OCI-LY1 (cell line): Measurements from ENCODE around the gene TLCD2.

ENCODE experiments used
- H2AFZ ChIP-seq: fragments of 200-600 bp; sonication (generic), shearing (Covaris generic); 2 replicates; pipeline ENCODE4 v1.6.0; 2014; ENCODE audit warnings: antibody characterized with exemption, mild to moderate bottlenecking, low read length
- H3F3A ChIP-seq: fragments of 200-600 bp; sonication (generic), shearing (Covaris generic); 2 replicates; pipeline ENCODE4 v1.6.0; 2014; ENCODE audit warnings: mild to moderate bottlenecking, antibody characterized with exemption, low read length, moderate library complexity; ENCODE audit not compliant: insufficient read depth
- H3K27ac ChIP-seq: fragments of 200-600 bp; sonication (generic); 2 replicates; pipeline ENCODE4 v1.5.1; 2014; ENCODE audit warnings: low read length, mixed run types, mild to moderate bottlenecking, low read depth; ENCODE audit not compliant: poor library complexity, severe bottlenecking
- H3K27me3 ChIP-seq: fragments of 200-600 bp; sonication (generic); 2 replicates; pipeline ENCODE4 v1.6.0; 2014; ENCODE audit warnings: antibody characterized with exemption, mild to moderate bottlenecking, low read length, moderate library complexity; ENCODE audit not compliant: insufficient read depth
- H3K36me3 ChIP-seq: fragments of 200-600 bp; sonication (generic); 2 replicates; pipeline ENCODE4 v1.6.1; 2014; ENCODE audit warnings: mild to moderate bottlenecking, antibody characterized with exemption, low read length, moderate library complexity, mixed read lengths; ENCODE audit not compliant: insufficient read depth
- H3K4me1 ChIP-seq: fragments of 200-600 bp; sonication (generic); 2 replicates; pipeline ENCODE4 v1.5.1; 2014; ENCODE audit warnings: mild to moderate bottlenecking, low read length, moderate library complexity; ENCODE audit not compliant: insufficient read depth, severe bottlenecking
- H3K4me2 ChIP-seq: fragments of 200-600 bp; sonication (generic), shearing (Covaris generic); 2 replicates; pipeline ENCODE4 v1.6.1; 2014; ENCODE audit warnings: low read length
- H3K4me3 ChIP-seq: fragments of 200-600 bp; sonication (generic); 2 replicates; pipeline ENCODE4 v1.5.1; 2014; ENCODE audit warnings: low read length, low read depth, mild to moderate bottlenecking, mixed read lengths; ENCODE audit not compliant: poor library complexity, severe bottlenecking
- H3K79me2 ChIP-seq: fragments of 200-600 bp; shearing (Covaris generic); 2 replicates; pipeline ENCODE4 v1.6.1; 2016; ENCODE audit warnings: mixed run types, low read length, mixed read lengths; ENCODE audit not compliant: insufficient read depth
- H3K9ac ChIP-seq: fragments of 200-600 bp; sonication (generic), shearing (Covaris generic); 2 replicates; pipeline ENCODE4 v1.6.1; 2014; ENCODE audit warnings: mild to moderate bottlenecking, low read length, mixed read lengths
- H3K9me2 ChIP-seq: fragments of 200-600 bp; sonication (generic), shearing (Covaris generic); 2 replicates; pipeline ENCODE4 v1.6.1; 2014; ENCODE audit warnings: low read depth, mild to moderate bottlenecking, low read length, mixed read lengths
- H3K9me3 ChIP-seq: fragments of 200-600 bp; shearing (Covaris generic); 2 replicates; pipeline ENCODE4 v1.6.1; 2014; ENCODE audit warnings: low read length, mixed read lengths
- H4K20me1 ChIP-seq: fragments of 200-600 bp; sonication (generic), shearing (Covaris generic); 2 replicates; pipeline ENCODE4 v1.6.0; 2016; ENCODE audit warnings: mild to moderate bottlenecking, low read length; ENCODE audit not compliant: insufficient read depth
- EZH2 ChIP-seq: fragments of 200-600 bp; sonication (generic), shearing (Covaris generic); IDR thresholded peaks from 2 replicates; pipeline ENCODE4 v1.8.0; 2017; ENCODE audit warnings: borderline replicate concordance, mixed run types, mild to moderate bottlenecking, antibody characterized with exemption, low read length, moderate library complexity, mixed read lengths
- TF ChIP-seq, protein P1 (sequence below): fragments of 200-600 bp; sonication (generic), shearing (Covaris generic); IDR thresholded peaks from 2 replicates; pipeline ENCODE4 v1.5.1; 2017; ENCODE audit warnings: mild to moderate bottlenecking, antibody characterized with exemption, low read length, moderate library complexity, mixed read lengths

TLCD2 gene

DNA sequence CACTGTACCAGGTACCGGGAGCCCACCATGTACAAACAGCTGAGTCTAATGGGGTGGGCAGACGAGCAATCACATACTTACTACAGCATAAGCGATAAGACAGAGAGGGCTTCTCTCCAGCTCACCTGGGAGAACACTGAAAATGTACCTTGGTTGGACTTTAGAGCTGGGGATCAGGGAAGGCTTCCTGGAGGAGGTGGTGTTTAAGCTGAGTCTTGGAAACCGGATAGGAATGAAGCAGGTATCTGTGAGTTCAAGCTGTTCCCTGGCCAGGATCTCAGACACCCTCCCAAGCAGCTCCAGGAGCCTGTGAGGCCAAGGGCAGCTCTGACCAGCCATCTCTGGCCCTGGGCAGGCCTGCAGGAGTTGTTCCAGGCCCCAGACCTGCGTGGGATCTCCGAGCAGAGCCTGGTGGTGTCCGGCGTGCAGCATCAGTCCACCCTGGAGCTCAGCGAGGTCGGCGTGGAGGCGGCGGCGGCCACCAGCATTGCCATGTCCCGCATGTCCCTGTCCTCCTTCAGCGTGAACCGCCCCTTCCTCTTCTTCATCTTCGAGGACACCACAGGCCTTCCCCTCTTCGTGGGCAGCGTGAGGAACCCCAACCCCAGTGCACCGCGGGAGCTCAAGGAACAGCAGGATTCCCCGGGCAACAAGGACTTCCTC lies 43.7 kb upstream of the TLCD2 start:
- H3K27ac ChIP-seq: no peak overlapping the region
- no peak overlapping the region for H3K4me2 ChIP-seq
- no peaks in the 10 kb centered on the region for H3K9me3 ChIP-seq
- TF ChIP-seq EZH2: no peak
- TF ChIP-seq, protein P1, sequence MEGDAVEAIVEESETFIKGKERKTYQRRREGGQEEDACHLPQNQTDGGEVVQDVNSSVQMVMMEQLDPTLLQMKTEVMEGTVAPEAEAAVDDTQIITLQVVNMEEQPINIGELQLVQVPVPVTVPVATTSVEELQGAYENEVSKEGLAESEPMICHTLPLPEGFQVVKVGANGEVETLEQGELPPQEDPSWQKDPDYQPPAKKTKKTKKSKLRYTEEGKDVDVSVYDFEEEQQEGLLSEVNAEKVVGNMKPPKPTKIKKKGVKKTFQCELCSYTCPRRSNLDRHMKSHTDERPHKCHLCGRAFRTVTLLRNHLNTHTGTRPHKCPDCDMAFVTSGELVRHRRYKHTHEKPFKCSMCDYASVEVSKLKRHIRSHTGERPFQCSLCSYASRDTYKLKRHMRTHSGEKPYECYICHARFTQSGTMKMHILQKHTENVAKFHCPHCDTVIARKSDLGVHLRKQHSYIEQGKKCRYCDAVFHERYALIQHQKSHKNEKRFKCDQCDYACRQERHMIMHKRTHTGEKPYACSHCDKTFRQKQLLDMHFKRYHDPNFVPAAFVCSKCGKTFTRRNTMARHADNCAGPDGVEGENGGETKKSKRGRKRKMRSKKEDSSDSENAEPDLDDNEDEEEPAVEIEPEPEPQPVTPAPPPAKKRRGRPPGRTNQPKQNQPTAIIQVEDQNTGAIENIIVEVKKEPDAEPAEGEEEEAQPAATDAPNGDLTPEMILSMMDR: no peak
- H4K20me1 ChIP-seq: no peaks in the 10 kb centered on the region
- no peaks in the 10 kb centered on the region for H3F3A ChIP-seq
- no peaks in the 10 kb centered on the region for H3K36me3 ChIP-seq
- H3K9ac ChIP-seq: no peak overlapping the region
- H2AFZ ChIP-seq: no peak overlapping the region
- H3K4me3 ChIP-seq: no peak overlapping the region
- peaks cover 5% of the 10 kb centered on the region; the same call in 1 of the 2 replicates for H3K27me3 ChIP-seq
- no peaks in the 10 kb centered on the region for H3K79me2 ChIP-seq
- H3K9me2 ChIP-seq: no peaks in the 10 kb centered on the region
- H3K4me1 ChIP-seq: peaks cover 10% of the 10 kb centered on the region

DNA sequence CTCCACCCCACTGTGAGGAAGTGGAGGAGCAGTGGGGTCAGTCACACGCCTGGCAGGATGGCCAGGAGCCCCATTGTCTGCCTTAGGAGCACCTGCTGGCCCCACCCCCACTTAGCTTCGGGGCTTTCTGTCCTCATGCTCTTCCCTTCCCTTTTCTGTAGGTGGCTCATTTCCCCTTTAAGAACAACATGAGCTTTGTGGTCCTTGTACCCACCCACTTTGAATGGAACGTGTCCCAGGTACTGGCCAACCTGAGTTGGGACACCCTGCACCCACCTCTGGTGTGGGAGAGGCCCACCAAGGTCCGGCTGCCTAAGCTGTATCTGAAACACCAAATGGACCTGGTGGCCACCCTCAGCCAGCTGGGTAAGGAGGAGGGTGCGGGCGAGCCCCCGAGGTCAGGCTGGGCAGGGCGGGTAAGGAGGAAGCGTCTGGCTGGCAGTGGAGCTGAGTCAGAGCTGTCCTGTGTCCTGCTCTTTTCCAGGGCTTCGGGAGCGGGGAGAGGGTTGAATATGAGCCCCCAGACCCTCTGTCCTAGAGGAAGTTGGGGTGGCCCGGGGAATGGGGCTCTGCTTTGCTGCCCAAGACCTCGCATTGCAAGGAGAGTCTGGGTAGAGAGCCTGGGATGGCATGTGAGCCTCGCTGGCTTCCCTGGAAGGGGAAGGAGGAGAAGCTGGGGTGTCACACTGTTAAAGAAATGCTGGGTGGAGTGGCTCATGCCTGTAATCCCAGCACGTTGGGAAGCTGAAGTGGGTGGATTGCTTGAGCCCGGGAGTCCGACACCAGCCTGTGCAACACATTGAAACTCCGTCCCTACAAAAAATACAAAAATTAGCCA lies 42.5 kb upstream of the TLCD2 start:
- Histone ChIP-seq H3K9ac (no peak overlapping the region), H3K27me3 (peaks cover 5% of the 10 kb centered on the region; the same call in 1 of the 2 replicates), H3K36me3 (no peaks in the 10 kb centered on the region), H3K4me1 (peaks cover 10% of the 10 kb centered on the region), H2AFZ (no peak overlapping the region), H3K27ac (no peak overlapping the region), H3K9me3 (no peaks in the 10 kb centered on the region), H3K79me2 (no peaks in the 10 kb centered on the region), H3K9me2 (no peaks in the 10 kb centered on the region), H3K4me2 (no peak overlapping the region), H3F3A (no peaks in the 10 kb centered on the region), H4K20me1 (no peaks in the 10 kb centered on the region), H3K4me3 (no peak overlapping the region)
- TF ChIP-seq, protein P1: no peak; the same call in 1 of the 2 replicates
- TF ChIP-seq EZH2: no peak

DNA sequence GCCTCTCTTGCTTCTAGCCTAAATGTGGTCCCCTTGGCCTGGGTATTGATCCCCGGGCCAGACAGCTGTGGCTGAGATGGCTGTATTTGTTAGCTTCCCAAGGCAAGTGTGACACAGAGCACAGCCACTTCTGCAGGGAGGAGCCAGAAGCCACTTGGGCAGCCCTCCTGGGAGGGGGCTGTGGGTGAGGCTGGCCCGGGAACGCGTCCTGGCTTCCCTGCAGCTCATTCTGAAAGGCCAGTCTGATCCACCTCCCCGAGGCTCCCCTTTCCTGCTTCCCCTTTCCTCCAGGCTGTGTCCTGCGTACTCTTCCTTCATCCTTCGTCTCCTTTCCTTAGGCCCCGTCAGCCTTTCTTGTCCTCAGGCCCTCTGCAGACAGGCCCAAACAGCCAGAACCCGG lies 40.5 kb upstream of the TLCD2 start:
- Histone ChIP-seq H3K9me2 (no peaks in the 10 kb centered on the region), H3K27me3 (peaks cover 3% of the 10 kb centered on the region; the same call in 1 of the 2 replicates), H3K27ac (no peak overlapping the region), H4K20me1 (no peaks in the 10 kb centered on the region), H3K4me2 (no peak overlapping the region), H3K9me3 (no peaks in the 10 kb centered on the region), H2AFZ (no peak overlapping the region), H3K79me2 (no peaks in the 10 kb centered on the region), H3K9ac (no peak overlapping the region), H3F3A (no peaks in the 10 kb centered on the region), H3K4me1 (peaks cover 10% of the 10 kb centered on the region), H3K36me3 (no peaks in the 10 kb centered on the region), H3K4me3 (no peak overlapping the region)
- TF ChIP-seq, protein P1: no peak
- TF ChIP-seq EZH2: no peak
